ENCODE data around the gene OXCT1. TPM values are rescaled to one million over a fixed set of nuclear protein-coding genes. Genes with fewer than 3 reads are reported as not detected.
A peak's percentile ranks its signal among the peaks of the same experiment; 100 is the strongest.

OXCT1 gene
- total and polyA plus RNA-seq, 2 of the 13 experiments (the other 11 are each of a cell fraction or from before 2014, with no cell fraction given), result 0.92 to 4.7 TPM

GRCh38 chr5:41843456-41844370 is 26.5 kb downstream of the OXCT1 start (continued):
- TF ChIP-seq ZHX2 (IDR thresholded peaks at IDR 0.05; ENCODE audit: low read depth), result no peak
- TF ChIP-seq ZHX2 (CRISPR knock-in tag; IDR thresholded peaks at IDR 0.05; ENCODE audit: borderline replicate concordance), result no peak
- TF ChIP-seq ZNF784 (CRISPR knock-in tag; IDR thresholded peaks at IDR 0.05; ENCODE audit: borderline replicate concordance), result no peak
- no peak for TF ChIP-seq NPAS2 (CRISPR knock-in tag; IDR thresholded peaks at IDR 0.05; ENCODE audit: borderline replicate concordance)
- no peak for TF ChIP-seq ZNF205 (CRISPR knock-in tag; IDR thresholded peaks at IDR 0.05)
- no peak for TF ChIP-seq ISX (CRISPR knock-in tag; conservative IDR thresholded peaks at IDR 0.05)
- TF ChIP-seq HNRNPH1 (optimal IDR thresholded peaks at IDR 0.05; ENCODE audit: low read depth, low read length), result no peak
- TF ChIP-seq RELA (CRISPR knock-in tag; IDR thresholded peaks at IDR 0.05), result no peak
- TF ChIP-seq TIGD3 (CRISPR knock-in tag; IDR thresholded peaks at IDR 0.05; ENCODE audit: borderline replicate concordance), result no peak
- peak; percentile 38; the same call in 1 of the 2 replicates for TF ChIP-seq RAD21 (CRISPR knock-in tag; IDR thresholded peaks at IDR 0.05)
- peak; percentile 67 for TF ChIP-seq YY1 (IDR thresholded peaks at IDR 0.05; ENCODE audit: insufficient read depth, insufficient replicate concordance, low read depth, low read length)
- no peak for TF ChIP-seq FOXM1 (CRISPR knock-in tag; IDR thresholded peaks at IDR 0.05)
- TF ChIP-seq CTCF (CRISPR knock-in tag; IDR thresholded peaks at IDR 0.05), result peak; percentile 72
